Right lobe of liver (tissue), 6 donors: ENCODE results near the gene FTSJ1. TPM values are rescaled to one million over a fixed set of nuclear protein-coding genes. Genes with fewer than 3 reads are reported as not detected.

ENCODE experiments used
- ATAC-seq, 4 donors: fragments of 200-7000 bp; cut with Tn5 transposase; one replicate each; pipeline ENCODE4 v1.9.1; 2020; ENCODE audit warnings: mild to moderate bottlenecking in 4 of 4, moderate library complexity in 4 of 4
- DNase-seq, 3 donors: peaks; one replicate each; pipeline ENCODE4 v3.0.0-alpha.2; 2020
- H3K27ac ChIP-seq, 3 donors: fragments of 200-600 bp; one replicate each; pipeline ENCODE4 v1.8.0; 2022
- H3K27me3 ChIP-seq, 2 donors: fragments of 200-600 bp; one replicate each; pipeline ENCODE4 v1.8.0; 2022
- H3K36me3 ChIP-seq, 4 donors: fragments of 200-600 bp; sonication (generic) in 1 of 4; one replicate each; pipeline versions ENCODE4 v1.5.1 to v1.8.0; 2017 to 2022; ENCODE audit warnings: control low read depth in 1 of 4
- H3K4me1 ChIP-seq, 4 donors: fragments of 200-600 bp; sonication (generic) in 1 of 4; one replicate each; pipeline versions ENCODE4 v1.5.1 to v1.8.0; 2017 to 2022; ENCODE audit warnings: control low read depth in 1 of 4
- H3K4me3 ChIP-seq, 3 donors: fragments of 200-600 bp; one replicate each; pipeline ENCODE4 v1.8.0; 2022
- H3K9me3 ChIP-seq, 4 donors: fragments of 200-600 bp; sonication (generic) in 1 of 4; one replicate each; pipeline versions ENCODE4 v1.5.1 to v1.8.0; 2017 to 2022; ENCODE audit warnings: control low read depth in 1 of 4
- CTCF ChIP-seq, 4 donors: fragments of 200-600 bp in 3 of 4; fragments of 450-650 bp in 1 of 4; IDR thresholded peaks; one replicate each; pipeline versions ENCODE4 v1.5.1 to v1.8.0; 2016 to 2022; ENCODE audit warnings: antibody characterized with exemption in 4 of 4, mild to moderate bottlenecking in 2 of 4
- POLR2A ChIP-seq: fragments of 450-650 bp; IDR thresholded peaks from one replicate; pipeline ENCODE4 v1.6.1; 2017; ENCODE audit warnings: antibody characterized with exemption, mild to moderate bottlenecking
- WGBS: methylation state at CpG from one replicate; pipeline ENCODE4 v1.1.6; 2018; ENCODE audit warnings: low coverage, low lambda C conversion rate; ENCODE audit not compliant: insufficient coverage; ENCODE audit errors: missing lambda C conversion rate; 5-methylcytosine and 5-hydroxymethylcytosine counted together
- intact Hi-C, 2 donors: fragments of 100-400 bp; cut with DNase I; formaldehyde crosslinking; loops; one replicate each; pipeline versions ENCODE4 v1.11.2 to v1.14.1; 2022
- total RNA-seq, 6 experiments: library from RNA; depleted of rRNA in 2 of 6; stranded (reverse); fragments of >200 nt in 2 of 6; fragmentation: NEBNext Ultra II Directional in 3 of 6; extraction: Animal tissue kit (Norgen Biotek cat#: 25700) in 3 of 6; gene quantifications; one replicate each; pipeline versions ENCODE4 v1.1.0 to v1.2.4, GENCODE V29; 2016 to 2023
- donor health status: DM: no; HTN: yes; CAD: no.
- donor health status: DM: no; HTN: no; CAD: no.
- donor health status: DM: no; HTN: no; CAD: no.
- donor health status: DM: no; HTN: yes; CAD: no.
- donor health status: DM: no; HTN: yes; CAD: no.

Gene FTSJ1
- total RNA-seq, 6 experiments from 2014 or later = 9.9 to 30.4 (median 12.5) TPM

GRCh38 chrX:48480142-48480541 lies 4.1 kb downstream of the FTSJ1 start:
- ATAC-seq = no peak
- H3K9me3 ChIP-seq = no peaks in the 10 kb centered on the region
- DNase-seq = no peak
- 80% methylated on average over 3 of the region's 3 CpGs for WGBS
- H3K36me3 ChIP-seq = no peaks in the 10 kb centered on the region
- TF ChIP-seq CTCF (IDR thresholded peaks at IDR 0.05) (no peak), POLR2A (no peak)
- peaks cover 0 to 7% (median 0%) of the 10 kb centered on the region in 4 donors for H3K4me1 ChIP-seq
- no peaks in the 10 kb centered on the region for H3K27me3 ChIP-seq
- H3K27ac ChIP-seq = no peak overlapping the region
- intact Hi-C loops = no loop called here
- no peak overlapping the region for H3K4me3 ChIP-seq

DNA sequence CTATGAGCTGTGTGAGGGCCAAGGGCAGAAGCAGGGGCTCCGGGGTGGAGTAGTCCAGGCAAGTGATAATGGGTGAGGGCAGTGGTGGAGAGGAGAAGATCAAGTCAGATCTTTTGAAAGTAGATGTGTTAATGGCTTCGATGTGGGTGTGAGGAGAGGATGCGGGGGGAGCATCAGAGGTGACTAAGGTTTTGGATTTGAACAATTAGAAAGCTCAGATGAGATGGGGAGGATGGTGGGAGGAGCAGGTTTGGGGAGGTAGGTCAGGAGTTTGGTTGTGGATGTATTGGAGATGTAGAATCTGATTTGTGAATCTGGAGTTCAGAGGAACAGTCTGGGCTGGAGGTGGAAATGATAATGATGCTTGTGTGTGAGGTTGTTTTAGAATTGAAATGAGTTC lies 4.6 kb downstream of the FTSJ1 start:
- WGBS = 79% methylated on average over 3 of the region's 3 CpGs
- no peaks in the 10 kb centered on the region for H3K36me3 ChIP-seq

DNA sequence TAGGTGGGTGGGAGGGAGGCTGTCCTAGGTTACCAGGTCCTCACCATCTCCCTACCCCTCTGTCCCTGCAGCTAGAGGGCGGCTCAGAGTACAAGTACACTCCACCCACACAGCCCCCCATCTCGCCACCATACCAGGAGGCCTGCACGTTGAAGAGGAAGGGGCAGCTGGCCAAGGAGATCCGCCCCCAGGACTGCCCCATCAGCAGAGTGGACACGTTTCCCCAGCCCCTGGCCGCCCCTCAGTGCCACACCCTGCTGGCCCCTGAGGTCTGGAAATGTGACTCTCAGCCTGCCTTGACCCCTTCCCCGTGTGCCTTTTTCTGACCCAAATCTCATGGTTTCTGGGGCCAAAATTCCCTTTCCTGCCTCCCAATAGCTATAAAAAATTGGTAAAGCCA lies 6.5 kb downstream of the FTSJ1 start:
- no peaks in the 10 kb centered on the region for H3K4me1 ChIP-seq
- H3K27me3 ChIP-seq = no peaks in the 10 kb centered on the region
- no peak for DNase-seq
- H3K4me3 ChIP-seq = no peak overlapping the region
- H3K36me3 ChIP-seq = no peaks in the 10 kb centered on the region
- WGBS = 100% methylated on average over 1 of the region's 7 CpGs
- no peak for ATAC-seq
- intact Hi-C loops = no loop called here
- H3K27ac ChIP-seq = no peak overlapping the region
- H3K9me3 ChIP-seq = no peaks in the 10 kb centered on the region
- no peak for TF ChIP-seq POLR2A
- TF ChIP-seq CTCF (IDR thresholded peaks at IDR 0.05) = no peak

More for the DNA sequence above, 4.6 kb downstream of the FTSJ1 start:
- DNase-seq (no peak), ATAC-seq (no peak)
- TF ChIP-seq POLR2A (no peak), CTCF (IDR thresholded peaks at IDR 0.05) (no peak)
- Histone ChIP-seq H3K4me1 (peaks cover 0 to 6% (median 0%) of the 10 kb centered on the region in 4 donors), H3K9me3 (no peaks in the 10 kb centered on the region), H3K4me3 (no peak overlapping the region), H3K27ac (no peak overlapping the region), H3K27me3 (no peaks in the 10 kb centered on the region)
- intact Hi-C loops = no loop called here

DNA sequence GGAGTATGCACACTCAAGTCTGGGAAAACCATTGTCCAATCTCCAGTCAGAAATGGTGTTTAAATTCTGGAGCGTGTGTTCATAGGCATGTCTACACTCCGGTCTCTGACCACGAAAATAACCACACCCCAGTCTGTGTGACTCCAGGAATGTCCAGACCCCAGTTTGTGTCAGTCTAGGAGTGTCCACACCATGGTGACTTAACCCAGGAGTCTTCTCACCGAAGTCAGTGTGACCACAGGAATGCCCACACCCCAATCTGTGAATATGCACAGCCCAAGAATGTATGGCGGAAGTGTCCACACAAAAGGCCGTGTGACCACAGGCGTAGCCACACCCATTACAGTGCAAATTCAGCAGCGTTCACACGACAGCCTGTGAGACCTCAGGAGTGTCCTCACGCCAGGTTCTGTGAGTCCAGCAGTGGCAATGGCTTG lies 11.4 kb downstream of the FTSJ1 start:
- Histone ChIP-seq H3K9me3 (no peaks in the 10 kb centered on the region), H3K4me3 (no peak overlapping the region), H3K27me3 (no peaks in the 10 kb centered on the region), H3K27ac (no peak overlapping the region), H3K36me3 (no peaks in the 10 kb centered on the region), H3K4me1 (no peaks in the 10 kb centered on the region)
- DNase-seq (peak in 1 of 3 donors; percentile 3), ATAC-seq (no peak)
- TF ChIP-seq POLR2A (no peak), CTCF (IDR thresholded peaks at IDR 0.05) (no peak)
- intact Hi-C loops = no loop called here
- WGBS = 60% methylated on average over 3 of the region's 10 CpGs

GRCh38 chrX:48488034-48488433 lies 12.0 kb downstream of the FTSJ1 start:
- peak in 1 of 3 donors; percentile 18 for DNase-seq
- ATAC-seq = no peak
- Histone ChIP-seq H3K27ac (no peak overlapping the region), H3K9me3 (no peaks in the 10 kb centered on the region), H3K4me3 (no peak overlapping the region), H3K4me1 (no peaks in the 10 kb centered on the region), H3K36me3 (no peaks in the 10 kb centered on the region), H3K27me3 (no peaks in the 10 kb centered on the region)
- intact Hi-C loops = no loop called here
- no CpG with 5 or more reads among the region's 3 CpGs for WGBS
- TF ChIP-seq POLR2A (no peak), CTCF (IDR thresholded peaks at IDR 0.05) (no peak)
